ENCODE measurements around the gene PTPRG.

- TF ChIP-seq ZNF274 (IDR thresholded peaks at IDR 0.05; ENCODE audit: insufficient read depth, insufficient read length) = no peak
- TF ChIP-seq YY1 (IDR thresholded peaks at IDR 0.05; ENCODE audit: low read depth, low read length) = no peak
- TF ChIP-seq TARDBP (IDR thresholded peaks at IDR 0.05; ENCODE audit: borderline replicate concordance) = no peak
- no peak for TF ChIP-seq TBL1XR1 (IDR thresholded peaks at IDR 0.05; ENCODE audit: low read depth, low read length)
- no peak for TF ChIP-seq ATF2 (IDR thresholded peaks at IDR 0.05; ENCODE audit: low read length)
- no peak for TF ChIP-seq CTCF (IDR thresholded peaks at IDR 0.05 in 2 of 3, conservative IDR thresholded peaks at IDR 0.05 in 1 of 3; ENCODE audit: control insufficient read depth in 2 of 3, extremely low read depth in 1 of 3, insufficient read depth in 1 of 3, low read depth in 3 of 3, low read length in 3 of 3)
- TF ChIP-seq RFX5 (IDR thresholded peaks at IDR 0.05; ENCODE audit: low read depth, low read length) = no peak
- TF ChIP-seq CBX3 (IDR thresholded peaks at IDR 0.05; ENCODE audit: borderline replicate concordance, low read depth) = no peak
- TF ChIP-seq POLR2A (IDR thresholded peaks at IDR 0.05; ENCODE audit: low read depth, low read length) = no peak
- no peak for TF ChIP-seq HDGF (IDR thresholded peaks at IDR 0.05)
- TF ChIP-seq ASH2L (IDR thresholded peaks at IDR 0.05; ENCODE audit: borderline replicate concordance, low read depth) = no peak
These were observed 531.7 kb downstream of the PTPRG start for GRCh38 chr3:62093025-62093424.
